Trophoblast cell (in vitro differentiated cells and primary cell): ENCODE data around the gene ROPN1B.

Experiments
- DNase-seq, 2 donors: peaks; one replicate each; pipeline ENCODE4 v3.0.0-alpha.2; 2016
- H2AFZ ChIP-seq: 2 replicates; pipeline ENCODE4 v1.6.1; 2013; ENCODE audit warnings: low read length, moderate library complexity, mild to moderate bottlenecking; ENCODE audit not compliant: insufficient read depth, poor library complexity
- H2AK5ac ChIP-seq: 2 replicates; pipeline ENCODE4 v1.6.1; 2013; ENCODE audit warnings: mild to moderate bottlenecking, low read length
- H2BK120ac ChIP-seq: 2 replicates; pipeline ENCODE4 v1.6.1; 2013; ENCODE audit warnings: low read length, mild to moderate bottlenecking, moderate library complexity; ENCODE audit not compliant: insufficient read depth, poor library complexity
- H2BK12ac ChIP-seq: 2 replicates; pipeline ENCODE4 v1.6.1; 2013; ENCODE audit warnings: mild to moderate bottlenecking, low read length, moderate library complexity
- H2BK5ac ChIP-seq: 2 replicates; pipeline ENCODE4 v1.6.1; 2013; ENCODE audit warnings: low read length, low read depth, moderate library complexity, mild to moderate bottlenecking; ENCODE audit not compliant: poor library complexity
- H3K14ac ChIP-seq: 2 replicates; pipeline ENCODE4 v1.6.1; 2013; ENCODE audit warnings: mild to moderate bottlenecking, low read length
- H3K18ac ChIP-seq: 2 replicates; pipeline ENCODE4 v1.6.1; 2013; ENCODE audit warnings: mild to moderate bottlenecking, low read length
- H3K23ac ChIP-seq: 2 replicates; pipeline ENCODE4 v1.6.1; 2013; ENCODE audit warnings: low read length
- H3K27ac ChIP-seq: 2 replicates; pipeline ENCODE4 v1.5.1; 2013; ENCODE audit warnings: low read depth, mild to moderate bottlenecking, inconsistent platforms, low read length, moderate library complexity
- H3K27me3 ChIP-seq: 2 replicates; pipeline ENCODE4 v1.6.1; 2013; ENCODE audit warnings: inconsistent platforms, mild to moderate bottlenecking, low read length, moderate library complexity; ENCODE audit not compliant: insufficient read depth
- H3K36me3 ChIP-seq, 2 experiments: 1 replicate in 1 of 2; 2 replicates in 1 of 2; pipeline ENCODE4 v1.6.1; 2013; ENCODE audit warnings: low read length in 2 of 2, mild to moderate bottlenecking in 2 of 2, moderate library complexity in 1 of 2; ENCODE audit not compliant: insufficient read depth in 2 of 2, control insufficient read depth in 1 of 2
- H3K4ac ChIP-seq: 2 replicates; pipeline ENCODE4 v1.6.1; 2013; ENCODE audit warnings: low read depth, mild to moderate bottlenecking, low read length, moderate library complexity
- H3K4me1 ChIP-seq, 2 experiments: 1 replicate in 1 of 2; 2 replicates in 1 of 2; pipeline ENCODE4 v1.6.1; 2013; ENCODE audit warnings: low read length in 2 of 2, mild to moderate bottlenecking in 2 of 2, moderate library complexity in 1 of 2; ENCODE audit not compliant: insufficient read depth in 2 of 2, control insufficient read depth in 1 of 2
- H3K4me2 ChIP-seq: 2 replicates; pipeline ENCODE4 v1.6.1; 2013; ENCODE audit warnings: inconsistent platforms, mild to moderate bottlenecking, low read length, moderate library complexity
- H3K4me3 ChIP-seq: 2 replicates; pipeline ENCODE4 v1.5.1; 2013; ENCODE audit warnings: mild to moderate bottlenecking, low read depth, low read length, inconsistent platforms
- H3K79me1 ChIP-seq: one replicate; pipeline ENCODE4 v1.6.1; 2013; ENCODE audit warnings: low read length
- H3K79me2 ChIP-seq: 2 replicates; pipeline ENCODE4 v1.6.1; 2013; ENCODE audit warnings: low read length, mild to moderate bottlenecking; ENCODE audit not compliant: control insufficient read depth, insufficient read depth, poor library complexity
- H3K9ac ChIP-seq: 2 replicates; pipeline ENCODE4 v1.6.1; 2013; ENCODE audit warnings: mild to moderate bottlenecking, low read length
- H3K9me3 ChIP-seq: 2 replicates; pipeline ENCODE4 v1.6.1; 2013; ENCODE audit warnings: low read depth, mild to moderate bottlenecking, control low read depth, inconsistent platforms, low read length; ENCODE audit not compliant: insufficient read depth
- H4K12ac ChIP-seq: 2 replicates; pipeline ENCODE4 v1.6.1; 2013; ENCODE audit warnings: low read depth, mild to moderate bottlenecking, low read length, moderate library complexity
- H4K8ac ChIP-seq: 2 replicates; pipeline ENCODE4 v1.6.1; 2013; ENCODE audit warnings: low read depth, mild to moderate bottlenecking, low read length, moderate library complexity
- H4K91ac ChIP-seq: one replicate; pipeline ENCODE4 v1.6.1; 2013; ENCODE audit warnings: low read depth, mild to moderate bottlenecking, low read length, moderate library complexity
- WGBS: extraction: QIAGEN DNeasy Blood & Tissue Kit; methylation state at CpG from one replicate; pipeline ENCODE4 v1.1.7; 2013; ENCODE audit warnings: missing lambda C conversion rate; ENCODE audit not compliant: insufficient read length, insufficient coverage; ENCODE audit errors: extremely low coverage; 5-methylcytosine and 5-hydroxymethylcytosine counted together

Gene ROPN1B

GRCh38 chr3:126003447-126004190, 34.6 kb downstream of the ROPN1B start:
- Histone ChIP-seq H3K14ac (no peak overlapping the region), H3K4ac (no peak overlapping the region), H3K36me3 (peaks cover 7 to 20% of the 10 kb centered on the region in 2 experiments), H3K79me1 (no peaks in the 10 kb centered on the region), H3K18ac (no peak overlapping the region), H4K91ac (no peak overlapping the region), H3K4me3 (no peak overlapping the region), H3K4me2 (no peak overlapping the region), H3K27me3 (no peaks in the 10 kb centered on the region), H4K12ac (no peak overlapping the region), H2BK120ac (no peak overlapping the region), H4K8ac (no peak overlapping the region), H3K23ac (no peak overlapping the region), H2AFZ (no peak overlapping the region), H3K27ac (no peak overlapping the region), H2BK5ac (no peak overlapping the region), H3K4me1 (no peaks in the 10 kb centered on the region), H2BK12ac (no peak overlapping the region), H3K9ac (no peak overlapping the region), H2AK5ac (no peak overlapping the region), H3K79me2 (no peaks in the 10 kb centered on the region), H3K9me3 (peaks cover 7% of the 10 kb centered on the region)
- no CpG with 5 or more reads among the region's 10 CpGs for WGBS
- DNase-seq = no peak

DNA sequence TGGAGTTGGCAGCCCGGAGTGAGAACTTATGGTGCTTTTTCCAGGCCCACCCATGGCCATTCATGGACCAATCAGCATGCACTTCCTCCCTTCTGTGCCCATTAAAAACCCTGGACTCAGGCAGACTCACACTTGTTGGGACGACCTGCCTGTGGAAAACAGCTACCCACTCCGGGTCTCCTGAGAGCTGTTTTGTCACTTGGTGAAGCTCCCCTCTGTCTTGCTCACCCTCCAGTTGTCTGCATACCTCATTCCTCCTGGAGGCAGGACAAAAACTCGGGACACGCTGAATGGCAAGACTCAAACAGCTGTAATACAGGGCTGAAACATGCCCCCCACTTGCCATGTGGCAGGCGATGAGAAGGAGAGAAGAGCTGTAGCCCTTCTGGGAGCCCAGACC, 35.2 kb downstream of the ROPN1B start:
- no peak overlapping the region for H3K23ac ChIP-seq
- H3K9ac ChIP-seq = no peak overlapping the region
- H2AFZ ChIP-seq = no peak overlapping the region
- H4K8ac ChIP-seq = no peak overlapping the region
- H4K91ac ChIP-seq = no peak overlapping the region
- DNase-seq = no peak
- no peaks in the 10 kb centered on the region for H3K79me2 ChIP-seq
- H3K79me1 ChIP-seq = no peaks in the 10 kb centered on the region
- no peak overlapping the region for H4K12ac ChIP-seq
- H2BK5ac ChIP-seq = no peak overlapping the region
- H3K18ac ChIP-seq = no peak overlapping the region
- WGBS = no CpG with 5 or more reads among the region's 6 CpGs
- no peak overlapping the region for H3K4ac ChIP-seq
- no peaks in the 10 kb centered on the region for H3K27me3 ChIP-seq
- H3K4me1 ChIP-seq = no peaks in the 10 kb centered on the region
- no peak overlapping the region for H3K4me3 ChIP-seq
- peaks cover 7% of the 10 kb centered on the region for H3K9me3 ChIP-seq
- peaks cover 7 to 22% of the 10 kb centered on the region in 2 experiments for H3K36me3 ChIP-seq
- H3K4me2 ChIP-seq = no peak overlapping the region
- no peak overlapping the region for H2BK12ac ChIP-seq
- no peak overlapping the region for H3K14ac ChIP-seq
- H3K27ac ChIP-seq = no peak overlapping the region
- H2AK5ac ChIP-seq = no peak overlapping the region
- no peak overlapping the region for H2BK120ac ChIP-seq

- Histone ChIP-seq H2BK12ac (no peak overlapping the region), H3K79me1 (no peaks in the 10 kb centered on the region), H3K27ac (no peak overlapping the region), H2BK120ac (no peak overlapping the region), H2AFZ (no peak overlapping the region), H3K23ac (no peak overlapping the region), H3K4me3 (no peak overlapping the region), H3K27me3 (no peaks in the 10 kb centered on the region), H3K4me2 (no peak overlapping the region), H4K8ac (no peak overlapping the region), H3K36me3 (peaks cover 7 to 22% of the 10 kb centered on the region in 2 experiments), H3K9me3 (peaks cover 7% of the 10 kb centered on the region), H2BK5ac (no peak overlapping the region), H4K12ac (no peak overlapping the region), H3K4ac (no peak overlapping the region), H2AK5ac (no peak overlapping the region), H3K18ac (no peak overlapping the region), H4K91ac (no peak overlapping the region), H3K9ac (no peak overlapping the region), H3K14ac (no peak overlapping the region), H3K79me2 (no peaks in the 10 kb centered on the region), H3K4me1 (no peaks in the 10 kb centered on the region)
- no peak for DNase-seq
- WGBS = no CpG with 5 or more reads among the region's 7 CpGs
Measured at GRCh38 chr3:126004692-126005091, 35.7 kb downstream of the ROPN1B start.

DNA sequence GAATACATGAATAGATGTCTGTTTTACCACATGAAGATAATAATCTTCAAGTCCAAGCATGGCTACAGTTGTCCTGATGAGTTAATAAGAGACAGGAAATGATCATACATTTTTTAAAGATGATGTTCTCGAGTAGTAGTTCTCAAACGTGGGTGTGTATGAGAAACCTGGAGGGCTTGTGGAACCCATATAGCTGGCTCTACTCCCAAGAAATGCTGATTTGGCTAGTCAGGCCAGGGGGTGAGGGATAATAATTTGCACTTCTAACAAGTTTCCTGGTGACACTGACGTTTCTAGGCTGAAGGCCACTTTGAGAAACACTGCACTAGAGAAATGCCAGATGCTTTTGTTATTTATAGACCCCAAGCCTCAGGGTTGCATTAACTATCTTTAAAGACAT, 37.0 kb downstream of the ROPN1B start:
- Histone ChIP-seq H4K91ac (no peak overlapping the region), H3K4me1 (no peaks in the 10 kb centered on the region), H3K79me2 (no peaks in the 10 kb centered on the region), H2BK120ac (no peak overlapping the region), H3K27ac (no peak overlapping the region), H3K4ac (no peak overlapping the region), H3K18ac (no peak overlapping the region), H3K27me3 (no peaks in the 10 kb centered on the region), H3K4me2 (no peak overlapping the region), H3K79me1 (no peaks in the 10 kb centered on the region), H4K8ac (no peak overlapping the region), H2BK5ac (no peak overlapping the region), H4K12ac (no peak overlapping the region), H2BK12ac (no peak overlapping the region), H2AFZ (no peak overlapping the region), H3K23ac (no peak overlapping the region), H3K36me3 (peaks cover 11 to 22% of the 10 kb centered on the region in 2 experiments), H2AK5ac (no peak overlapping the region), H3K14ac (no peak overlapping the region), H3K4me3 (no peak overlapping the region), H3K9ac (no peak overlapping the region), H3K9me3 (peaks cover 7% of the 10 kb centered on the region)
- no CpG with 5 or more reads among the region's 3 CpGs for WGBS
- no peak for DNase-seq
